Stimulated activated CD8-positive, alpha-beta memory T cell treated with anti-CD3 and anti-CD28 coated beads, Interleukin-12 subunit alpha, Interleukin-12 subunit beta, amount 100 ng/mL, for 1 hour (primary cell): ENCODE results near the gene CCDC107.

Source experiments
- DNase-seq: peaks from one replicate; pipeline ENCODE4 v3.0.0-alpha.2; 2020; ENCODE audit warnings: low read depth

Gene CCDC107

GRCh38 chr9:35705372-35705771 is 47.3 kb downstream of the CCDC107 start:
- no peak for DNase-seq

- DNase-seq = no peak
Measured at GRCh38 chr9:35705836-35706430, 47.8 kb downstream of the CCDC107 start.

- no peak for DNase-seq
Measured at GRCh38 chr9:35706951-35707350, 48.9 kb downstream of the CCDC107 start.

- no peak for DNase-seq
Measured at GRCh38 chr9:35708146-35708545, 50.1 kb downstream of the CCDC107 start.

GRCh38 chr9:35710818-35711500 is 52.9 kb downstream of the CCDC107 start:
- no peak for DNase-seq
